BJ (cell line): ENCODE measurements around the gene TIMP2. TPM values are rescaled to one million over a fixed set of nuclear protein-coding genes. Genes with fewer than 3 reads are reported as not detected.
A peak's percentile ranks its signal among the peaks of the same experiment; 100 is the strongest.
"Not testable (repeated sequence)": the region's sequence is repeated elsewhere in the genome, so short reads cannot be mapped to it uniquely, and the experiment has no call there.

Source experiments
- CTCF ChIA-PET: fragments of 350-600 bp; formaldehyde crosslinking; extraction: SDS; loops from one replicate; lab custom pipeline; 2021; ENCODE audit warnings: antibody characterized with exemption, inconsistent platforms; lab: Yijun Ruan, JAX
- POLR2A ChIA-PET: fragments of 300-600 bp; sonication (Branson Sonifier 250); formaldehyde crosslinking; extraction: SDS; loops from one replicate; lab custom pipeline; 2021; ENCODE audit warnings: antibody characterized with exemption; lab: Charles Lee
- DNase-seq: peaks from one replicate; pipeline ENCODE4 v3.0.0-alpha.2; 2011; ENCODE audit warnings: low read depth
- H3K27me3 ChIP-seq: 2 replicates; pipeline ENCODE4 v1.6.0; 2011; ENCODE audit warnings: low read length; ENCODE audit not compliant: control insufficient read depth, insufficient read depth
- H3K36me3 ChIP-seq: 2 replicates; pipeline ENCODE4 v1.5.1; 2011; ENCODE audit warnings: low read length; ENCODE audit not compliant: control insufficient read depth, insufficient read depth
- H3K4me3 ChIP-seq: 2 replicates; pipeline ENCODE4 v1.5.1; 2011; ENCODE audit warnings: low read depth, mild to moderate bottlenecking, control low read depth, low read length
- polyA plus RNA-seq: library from polyadenylated mRNA; depleted of rRNA; stranded (reverse); fragments of >200 nt; gene quantifications from 2 replicates; pipeline ENCODE4 v1.2.3, GENCODE V29; 2011
- TF ChIP-seq, protein P1 (sequence below): IDR thresholded peaks from 2 replicates; pipeline ENCODE4 v1.5.1; 2011; ENCODE audit warnings: low read depth, mild to moderate bottlenecking, control low read depth, inconsistent platforms, low read length, moderate library complexity; ENCODE audit not compliant: insufficient read depth

The TIMP2 gene
- polyA plus RNA-seq, 1 experiment = 361 TPM

DNA sequence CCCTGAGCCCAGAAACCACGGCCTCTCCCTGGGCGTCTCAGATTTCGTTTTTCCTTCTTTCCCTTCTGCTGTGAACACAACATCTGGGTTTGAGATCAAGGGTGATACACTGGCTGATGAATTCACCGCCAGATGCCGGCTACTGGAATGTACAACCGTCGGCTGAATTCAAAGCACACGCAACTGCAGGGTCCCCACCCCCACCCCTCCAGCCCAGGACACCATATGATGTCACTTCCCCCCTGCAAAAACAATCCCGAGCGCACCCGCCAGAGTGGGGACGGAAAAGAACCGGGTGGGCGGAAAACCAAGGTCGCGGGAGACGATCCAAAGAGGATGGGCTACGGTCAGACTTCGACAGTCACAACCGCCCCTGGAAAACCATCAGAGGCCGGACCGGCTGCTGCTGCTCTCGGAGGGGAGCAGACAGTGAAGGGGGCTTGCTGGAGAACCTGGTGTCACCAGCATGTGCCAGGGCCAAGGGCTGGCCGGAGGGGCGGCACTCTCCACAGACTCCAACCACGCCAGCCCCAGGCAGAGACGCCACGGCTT is 45.5 kb downstream of the TIMP2 start:
- peak; percentile 82 for DNase-seq
- Histone ChIP-seq H3K4me3 (0 out of 2 replicates have a peak overlapping the region, but pooled peaks have one; percentile 3), H3K27me3 (no peaks in the 10 kb centered on the region), H3K36me3 (peaks cover 3% of the 10 kb centered on the region)
- TF ChIP-seq, protein P1, sequence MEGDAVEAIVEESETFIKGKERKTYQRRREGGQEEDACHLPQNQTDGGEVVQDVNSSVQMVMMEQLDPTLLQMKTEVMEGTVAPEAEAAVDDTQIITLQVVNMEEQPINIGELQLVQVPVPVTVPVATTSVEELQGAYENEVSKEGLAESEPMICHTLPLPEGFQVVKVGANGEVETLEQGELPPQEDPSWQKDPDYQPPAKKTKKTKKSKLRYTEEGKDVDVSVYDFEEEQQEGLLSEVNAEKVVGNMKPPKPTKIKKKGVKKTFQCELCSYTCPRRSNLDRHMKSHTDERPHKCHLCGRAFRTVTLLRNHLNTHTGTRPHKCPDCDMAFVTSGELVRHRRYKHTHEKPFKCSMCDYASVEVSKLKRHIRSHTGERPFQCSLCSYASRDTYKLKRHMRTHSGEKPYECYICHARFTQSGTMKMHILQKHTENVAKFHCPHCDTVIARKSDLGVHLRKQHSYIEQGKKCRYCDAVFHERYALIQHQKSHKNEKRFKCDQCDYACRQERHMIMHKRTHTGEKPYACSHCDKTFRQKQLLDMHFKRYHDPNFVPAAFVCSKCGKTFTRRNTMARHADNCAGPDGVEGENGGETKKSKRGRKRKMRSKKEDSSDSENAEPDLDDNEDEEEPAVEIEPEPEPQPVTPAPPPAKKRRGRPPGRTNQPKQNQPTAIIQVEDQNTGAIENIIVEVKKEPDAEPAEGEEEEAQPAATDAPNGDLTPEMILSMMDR = no peak
- ChIA-PET POLR2A (no interaction called here), CTCF (no interaction called here)

- Histone ChIP-seq H3K4me3 (no peak overlapping the region), H3K36me3 (peaks cover 3% of the 10 kb centered on the region), H3K27me3 (no peaks in the 10 kb centered on the region)
- ChIA-PET CTCF (interaction anchor here (1.6 to 2.1 kb wide), 2 partner anchors 13 to 92 kb away, joined by 6 to 11 read pairs; no protein-coding TSS in a partner anchor), POLR2A (no interaction called here)
- TF ChIP-seq, protein P1 = no peak
- DNase-seq = no peak
Measured at GRCh38 chr17:78878871-78879527, 46.2 kb downstream of the TIMP2 start.

- Histone ChIP-seq H3K4me3 (no peak overlapping the region), H3K27me3 (no peaks in the 10 kb centered on the region), H3K36me3 (peaks cover 6% of the 10 kb centered on the region)
- CTCF ChIA-PET = interaction anchor here (1.6 to 2.1 kb wide), 3 partner anchors 12 to 95 kb away, joined by 5 to 11 read pairs (median 6); no protein-coding TSS in a partner anchor
- TF ChIP-seq, protein P1 = no peak
- POLR2A ChIA-PET = no interaction called here
- no peak for DNase-seq
Measured at GRCh38 chr17:78878261-78878660, 46.9 kb downstream of the TIMP2 start.

DNA sequence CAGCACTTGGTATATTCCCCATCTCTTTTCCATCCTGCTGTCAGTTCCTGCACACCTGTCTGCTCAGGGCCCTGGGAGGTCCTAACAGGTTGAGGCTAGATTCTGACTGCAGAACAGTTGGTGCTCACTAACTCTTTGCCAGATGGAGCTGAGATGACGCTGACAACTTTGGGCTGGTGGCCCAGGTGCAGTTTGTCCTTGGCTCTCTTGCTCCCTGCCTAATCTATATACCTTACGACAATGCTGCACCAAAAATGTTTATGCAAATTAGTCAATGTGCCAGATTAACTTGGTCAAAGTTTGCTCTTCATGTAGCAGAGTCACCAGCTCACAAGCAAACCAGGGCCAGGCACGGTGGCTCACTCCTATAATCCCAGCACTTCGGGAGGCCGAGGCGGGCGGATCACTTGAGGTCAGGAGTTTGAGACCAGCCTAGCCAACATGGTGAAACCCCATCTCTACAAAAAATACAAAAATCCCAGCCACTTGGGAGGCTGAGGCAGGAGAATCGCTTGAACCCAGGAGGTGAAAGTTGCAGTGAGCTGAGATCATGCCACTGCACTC is 48.2 kb downstream of the TIMP2 start:
- POLR2A ChIA-PET, DNase-seq, H3K27me3 ChIP-seq, H3K4me3 ChIP-seq: not testable (repeated sequence)
- CTCF ChIA-PET = interaction anchor here (1.2 to 2.1 kb wide), 4 partner anchors 11 to 96 kb away, joined by 5 to 11 read pairs (median 6); no protein-coding TSS in a partner anchor
- H3K36me3 ChIP-seq = peaks cover 11% of the 10 kb centered on the region

DNA sequence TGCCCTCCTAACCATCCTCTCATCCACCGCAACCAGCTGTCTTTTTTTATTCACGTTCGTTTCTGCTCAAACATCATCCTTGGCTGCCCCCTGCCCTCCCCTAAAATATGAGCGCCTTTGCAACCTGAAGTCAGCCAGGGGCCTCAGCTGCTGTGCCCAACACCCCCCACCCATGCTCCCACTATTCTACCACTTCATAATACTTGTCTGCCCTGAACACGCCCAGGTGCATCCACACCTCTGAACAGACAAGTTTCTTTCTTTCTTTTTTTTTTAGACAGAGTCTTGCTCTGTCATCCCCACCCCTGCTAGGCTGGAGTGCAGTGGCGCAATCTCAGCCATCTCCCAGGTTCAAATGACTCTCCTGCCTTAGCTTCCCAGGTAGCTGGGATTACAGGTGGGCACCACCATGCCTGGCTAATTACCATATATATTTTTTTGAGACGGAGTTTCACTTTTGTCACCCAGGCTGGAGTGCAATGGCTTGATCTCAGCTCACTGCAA is 49.0 kb downstream of the TIMP2 start:
- no peak for DNase-seq
- no peaks in the 10 kb centered on the region for H3K27me3 ChIP-seq
- TF ChIP-seq, protein P1 = no peak
- H3K36me3 ChIP-seq = peaks cover 12% of the 10 kb centered on the region
- ChIA-PET POLR2A (interaction anchor here (0.7 kb wide), 1 partner anchor 8 kb away, joined by 3 read pairs; no protein-coding TSS in a partner anchor), CTCF (interaction anchor here (1.2 to 1.9 kb wide), 3 partner anchors 11 to 97 kb away, joined by 4 to 5 read pairs (median 5); no protein-coding TSS in a partner anchor)
- no peak overlapping the region for H3K4me3 ChIP-seq
